Panc1 (cell line): ENCODE measurements around the gene PLCB1. TPM values are rescaled to one million over a fixed set of nuclear protein-coding genes. Genes with fewer than 3 reads are reported as not detected.

Experiments
- ATAC-seq: fragments of 200-7000 bp; cut with Tn5 transposase; 2 replicates; pipeline ENCODE4 v1.9.1; 2020; ENCODE audit warnings: mild to moderate bottlenecking, moderate library complexity
- BruUV-seq: library from RNA; stranded (reverse); fragments of 400-500 nt; replicated peaks from 2 replicates; lab custom pipeline; 2021; lab: Mats Ljungman, UMichigan
- CTCF ChIA-PET: fragments of 300-600 bp; sonication (Branson Sonifier 250); formaldehyde crosslinking; loops from one replicate; lab custom pipeline; 2022; ENCODE audit warnings: antibody characterized with exemption; lab: Charles Lee
- POLR2A ChIA-PET: fragments of 300-600 bp; sonication (Branson Sonifier 250); formaldehyde crosslinking; loops from one replicate; lab custom pipeline; 2022; ENCODE audit warnings: antibody characterized with exemption; lab: Charles Lee
- DNase-seq: peaks from one replicate; pipeline ENCODE4 v3.0.0-alpha.2; 2010; ENCODE audit warnings: low read depth, low spot score
- H3K27ac ChIP-seq: 2 replicates; pipeline ENCODE4 v1.5.1; 2011; ENCODE audit warnings: mild to moderate bottlenecking, low read length, inconsistent platforms
- H3K27me3 ChIP-seq: fragments of 200-500 bp; sonication (Bioruptor generic); 2 replicates; pipeline ENCODE4 v1.6.0; 2014; ENCODE audit warnings: low read length, inconsistent platforms; ENCODE audit not compliant: control insufficient read depth, insufficient read depth
- H3K36me3 ChIP-seq: fragments of 200-500 bp; sonication (Bioruptor generic); 2 replicates; pipeline ENCODE4 v1.5.1; 2014; ENCODE audit warnings: inconsistent platforms, mild to moderate bottlenecking, low read length, moderate library complexity; ENCODE audit not compliant: control insufficient read depth, insufficient read depth
- H3K4me1 ChIP-seq: 2 replicates; pipeline ENCODE4 v1.5.1; 2011; ENCODE audit warnings: inconsistent platforms, mild to moderate bottlenecking, low read length, moderate library complexity; ENCODE audit not compliant: control insufficient read depth, insufficient read depth
- H3K4me3 ChIP-seq, 2 experiments: 2 replicates each; pipeline ENCODE4 v1.5.1; 2011 to 2012; ENCODE audit warnings: low read depth in 2 of 2, low read length in 2 of 2, mild to moderate bottlenecking in 2 of 2, inconsistent platforms in 1 of 2, moderate library complexity in 1 of 2
- H3K9me3 ChIP-seq: fragments of 200-500 bp; sonication (Bioruptor generic); 2 replicates; pipeline ENCODE4 v1.5.1; 2014; ENCODE audit warnings: low read depth, mild to moderate bottlenecking, inconsistent platforms, low read length, moderate library complexity; ENCODE audit not compliant: control insufficient read depth, insufficient read depth
- CTCF ChIP-seq: fragments of 450-650 bp; IDR thresholded peaks from 2 replicates; pipeline ENCODE4 v1.5.1; 2017; ENCODE audit warnings: mild to moderate bottlenecking
- POLR2AphosphoS5 ChIP-seq: IDR thresholded peaks from 2 replicates; pipeline ENCODE4 v1.6.1; 2012; ENCODE audit warnings: mild to moderate bottlenecking, low read depth, low read length, moderate library complexity
- REST ChIP-seq, 2 experiments: IDR thresholded peaks; 2 replicates each; pipeline ENCODE4 v1.6.1; 2011 to 2012; ENCODE audit warnings: low read depth in 2 of 2, control low read depth in 1 of 2, low read length in 1 of 2, mild to moderate bottlenecking in 1 of 2, moderate library complexity in 1 of 2; ENCODE audit not compliant: insufficient read depth in 1 of 2
- SIN3A ChIP-seq: IDR thresholded peaks from 2 replicates; pipeline ENCODE4 v1.6.1; 2012; ENCODE audit warnings: low read depth, mild to moderate bottlenecking, low read length, moderate library complexity, borderline replicate concordance; ENCODE audit not compliant: insufficient read depth
- TCF7L2 ChIP-seq: IDR thresholded peaks from 2 replicates; pipeline ENCODE4 v1.6.1; 2011; ENCODE audit warnings: mild to moderate bottlenecking, low read depth, low read length, inconsistent platforms
- in situ Hi-C: cut with HindIII; loops from 2 replicates; pipeline ENCODE4 v1.10.0; 2016; ENCODE audit warnings: low sequenced_read_pairs, low pct_unique_long_range_greater_than_20kb
- intact Hi-C: fragments of 100-400 bp; cut with micrococcal nuclease; formaldehyde crosslinking; loops from one replicate; pipeline ENCODE4 v1.10.0; 2022; ENCODE audit not compliant: unreplicated experiment
- total RNA-seq: library from RNA; stranded (reverse); gene quantifications from one replicate; pipeline ENCODE4 v1.2.1, GENCODE V29; 2021; ENCODE audit not compliant: unreplicated experiment

PLCB1 gene
- total RNA-seq, 1 experiment from 2014 or later: 0.59 TPM

DNA sequence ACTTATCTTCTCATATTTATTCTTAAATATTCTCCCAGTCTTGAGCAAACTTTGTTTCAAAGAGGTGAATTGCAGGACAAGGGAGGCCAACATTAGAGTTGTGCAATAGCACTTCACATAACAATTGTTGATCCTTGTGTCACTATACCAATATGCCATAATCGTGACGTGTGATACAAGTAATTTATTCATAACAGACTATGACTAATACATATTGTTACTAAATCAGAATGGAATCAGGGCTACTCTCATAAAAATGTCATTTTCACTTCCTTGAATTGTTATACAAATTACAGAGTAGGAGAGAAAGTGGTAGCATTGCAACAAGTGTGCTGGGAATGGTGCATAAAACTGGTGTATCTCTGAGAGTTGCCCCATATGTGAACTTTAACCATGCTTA lies 37.2 kb upstream of the PLCB1 start:
- TF ChIP-seq SIN3A (no peak), REST (IDR thresholded peaks at IDR 0.05; ENCODE audit: insufficient read depth in 1 of 2, low read depth in 2 of 2, low read length in 1 of 2) (no peak), CTCF (no peak), POLR2AphosphoS5 (no peak), TCF7L2 (no peak)
- Histone ChIP-seq H3K36me3 (no peaks in the 10 kb centered on the region), H3K4me1 (no peaks in the 10 kb centered on the region), H3K27me3 (no peaks in the 10 kb centered on the region), H3K4me3 (no peak overlapping the region), H3K9me3 (no peaks in the 10 kb centered on the region), H3K27ac (no peak overlapping the region)
- POLR2A ChIA-PET: no interaction called here
- no peak for ATAC-seq
- in situ Hi-C loops: no loop called here
- no TSS peak for BruUV-seq
- no peak for DNase-seq
- intact Hi-C loops: no loop called here
- CTCF ChIA-PET: no interaction called here

- H3K4me1 ChIP-seq: no peaks in the 10 kb centered on the region
- intact Hi-C loops: no loop called here
- CTCF ChIA-PET: no interaction called here
- no TSS peak for BruUV-seq
- POLR2A ChIA-PET: no interaction called here
- H3K36me3 ChIP-seq: no peaks in the 10 kb centered on the region
- in situ Hi-C loops: no loop called here
- H3K4me3 ChIP-seq: no peak overlapping the region
- H3K27ac ChIP-seq: no peak overlapping the region
- TF ChIP-seq CTCF: no peak
- TF ChIP-seq POLR2AphosphoS5: no peak
- no peaks in the 10 kb centered on the region for H3K27me3 ChIP-seq
- H3K9me3 ChIP-seq: no peaks in the 10 kb centered on the region
- ATAC-seq (no peak), DNase-seq (no peak)
Measured at GRCh38 chr20:8095648-8096572, 36.2 kb upstream of the PLCB1 start.
